GM18526 (cell line): ENCODE results near the gene STARD9.

Experiments used
- POLR2A ChIP-seq: IDR thresholded peaks from 3 replicates; pipeline ENCODE4 v1.6.1; 2011; ENCODE audit not compliant: insufficient read length; ENCODE audit errors: extremely low read depth

STARD9 gene

GRCh38 chr15:42672444-42672843 lies 97.0 kb downstream of the STARD9 start:
- TF ChIP-seq POLR2A, result no peak

- no peak for TF ChIP-seq POLR2A
Measured at GRCh38 chr15:42674472-42674871, 99.1 kb downstream of the STARD9 start.

- no peak for TF ChIP-seq POLR2A
Measured at GRCh38 chr15:42675021-42675420, 99.6 kb downstream of the STARD9 start.

- no peak for TF ChIP-seq POLR2A
Measured at GRCh38 chr15:42679285-42680141, 104.1 kb downstream of the STARD9 start.

GRCh38 chr15:42681119-42681518 lies 105.7 kb downstream of the STARD9 start:
- no peak for TF ChIP-seq POLR2A

GRCh38 chr15:42686281-42686680 lies 110.9 kb downstream of the STARD9 start:
- TF ChIP-seq POLR2A, result no peak

- TF ChIP-seq POLR2A, result no peak
Measured at GRCh38 chr15:42687740-42688139, 112.3 kb downstream of the STARD9 start.

- no peak for TF ChIP-seq POLR2A
Measured at GRCh38 chr15:42688301-42688700, 112.9 kb downstream of the STARD9 start.

- TF ChIP-seq POLR2A, result no peak
Measured at GRCh38 chr15:42691308-42691707, 115.9 kb downstream of the STARD9 start.

- no peak for TF ChIP-seq POLR2A
Measured at GRCh38 chr15:42691770-42692169, 116.4 kb downstream of the STARD9 start.

- TF ChIP-seq POLR2A, result no peak
Measured at GRCh38 chr15:42692536-42692935, 117.1 kb downstream of the STARD9 start.

GRCh38 chr15:42692997-42693396 lies 117.6 kb downstream of the STARD9 start:
- TF ChIP-seq POLR2A, result no peak

- no peak for TF ChIP-seq POLR2A
Measured at GRCh38 chr15:42693496-42693895, 118.1 kb downstream of the STARD9 start.

GRCh38 chr15:42693942-42694341 lies 118.5 kb downstream of the STARD9 start:
- TF ChIP-seq POLR2A, result no peak

GRCh38 chr15:42694398-42694797 lies 119.0 kb downstream of the STARD9 start:
- no peak for TF ChIP-seq POLR2A

- no peak for TF ChIP-seq POLR2A
Measured at GRCh38 chr15:42695527-42696071, 120.2 kb downstream of the STARD9 start.

GRCh38 chr15:42696626-42697025 lies 121.2 kb downstream of the STARD9 start:
- TF ChIP-seq POLR2A, result no peak
